ENCODE measurements around the gene ZNF133.
"Not testable (repeated sequence)": the region's sequence is repeated elsewhere in the genome, so short reads cannot be mapped to it uniquely, and the experiment has no call there.

ZNF133 gene

GRCh38 chr20:18287546-18287914 lies 797 bp upstream of the ZNF133 start:
- no peak for DNase-seq

- DNase-seq: no peak
Measured at GRCh38 chr20:18288749-18289267, 481 bp downstream of the ZNF133 start.

GRCh38 chr20:18289306-18289705 lies 979 bp downstream of the ZNF133 start:
- no peak for DNase-seq

GRCh38 chr20:18299364-18299763 lies 11.0 kb downstream of the ZNF133 start:
- no peak for DNase-seq

GRCh38 chr20:18304618-18305017 lies 16.3 kb downstream of the ZNF133 start:
- no peak for DNase-seq

GRCh38 chr20:18307301-18307700 lies 19.0 kb downstream of the ZNF133 start:
- DNase-seq: no peak

- no peak for DNase-seq
Measured at GRCh38 chr20:18310051-18310450, 21.7 kb downstream of the ZNF133 start.

GRCh38 chr20:18310592-18310991 lies 22.3 kb downstream of the ZNF133 start:
- DNase-seq: no peak

GRCh38 chr20:18312723-18313122 lies 24.4 kb downstream of the ZNF133 start:
- no peak for DNase-seq

GRCh38 chr20:18313411-18313810 lies 25.1 kb downstream of the ZNF133 start:
- DNase-seq: no peak

GRCh38 chr20:18314786-18315406 lies 26.6 kb downstream of the ZNF133 start:
- no peak for DNase-seq

- no peak for DNase-seq
Measured at GRCh38 chr20:18316166-18316565, 27.8 kb downstream of the ZNF133 start.

- no peak for DNase-seq
Measured at GRCh38 chr20:18321316-18321715, 33.0 kb downstream of the ZNF133 start.

- DNase-seq: no peak
Measured at GRCh38 chr20:18321976-18322950, 33.9 kb downstream of the ZNF133 start.

GRCh38 chr20:18323705-18324104 lies 35.4 kb downstream of the ZNF133 start:
- DNase-seq: no peak

GRCh38 chr20:18324596-18325089 lies 36.3 kb downstream of the ZNF133 start:
- DNase-seq: no peak

- no peak for DNase-seq
Measured at GRCh38 chr20:18326990-18327389, 38.7 kb downstream of the ZNF133 start.

GRCh38 chr20:18331694-18332093 lies 43.4 kb downstream of the ZNF133 start:
- no peak for DNase-seq

- DNase-seq: not testable (repeated sequence)
Measured at GRCh38 chr20:18349749-18350148, 61.4 kb downstream of the ZNF133 start.

- DNase-seq: no peak
Measured at GRCh38 chr20:18359854-18360253, 71.5 kb downstream of the ZNF133 start.

GRCh38 chr20:18360635-18361034 lies 72.3 kb downstream of the ZNF133 start:
- DNase-seq: no peak

- no peak for DNase-seq
Measured at GRCh38 chr20:18361678-18362077, 73.4 kb downstream of the ZNF133 start.

- DNase-seq: no peak
Measured at GRCh38 chr20:18362916-18363315, 74.6 kb downstream of the ZNF133 start.

- DNase-seq: no peak
Measured at GRCh38 chr20:18363708-18364107, 75.4 kb downstream of the ZNF133 start.
